ENCODE measurements around the gene VAC14.
"Not testable (repeated sequence)": the region's sequence is repeated elsewhere in the genome, so short reads cannot be mapped to it uniquely, and the experiment has no call there.

The VAC14 gene

GRCh38 chr16:70758786-70759185 lies 42.2 kb downstream of the VAC14 start:
- no peak for DNase-seq

- no peak for DNase-seq
Observed at GRCh38 chr16:70757183-70757582, 43.8 kb downstream of the VAC14 start.

- no peak for DNase-seq
Observed at GRCh38 chr16:70756071-70756470, 44.9 kb downstream of the VAC14 start.

- DNase-seq, result no peak
Observed at GRCh38 chr16:70754851-70755600, 45.9 kb downstream of the VAC14 start.

GRCh38 chr16:70754371-70754770 lies 46.6 kb downstream of the VAC14 start:
- no peak for DNase-seq

GRCh38 chr16:70753694-70754325 lies 47.1 kb downstream of the VAC14 start:
- DNase-seq, result no peak

- no peak for DNase-seq
Observed at GRCh38 chr16:70753228-70753627, 47.7 kb downstream of the VAC14 start.

GRCh38 chr16:70752426-70752825 lies 48.5 kb downstream of the VAC14 start:
- DNase-seq, result no peak

- no peak for DNase-seq
Observed at GRCh38 chr16:70751593-70751992, 49.4 kb downstream of the VAC14 start.

- DNase-seq, result peak; percentile 65
Observed at GRCh38 chr16:70750893-70751467, 50.0 kb downstream of the VAC14 start.

GRCh38 chr16:70749681-70750601 lies 51.0 kb downstream of the VAC14 start:
- DNase-seq, result no peak

GRCh38 chr16:70749006-70749678 lies 51.8 kb downstream of the VAC14 start:
- no peak for DNase-seq

GRCh38 chr16:70747703-70748631 lies 53.0 kb downstream of the VAC14 start:
- no peak for DNase-seq

GRCh38 chr16:70746708-70747424 lies 54.1 kb downstream of the VAC14 start:
- DNase-seq, result peak; percentile 38

- peak; percentile 87 for DNase-seq
Observed at GRCh38 chr16:70746040-70746707, 54.8 kb downstream of the VAC14 start.

- DNase-seq, result no peak
Observed at GRCh38 chr16:70745536-70746025, 55.4 kb downstream of the VAC14 start.

GRCh38 chr16:70744366-70744765 lies 56.6 kb downstream of the VAC14 start:
- DNase-seq, result no peak

- DNase-seq, result no peak
Observed at GRCh38 chr16:70743791-70744190, 57.2 kb downstream of the VAC14 start.

- DNase-seq, result not testable (repeated sequence)
Observed at GRCh38 chr16:70742967-70743366, 58.0 kb downstream of the VAC14 start.

GRCh38 chr16:70741783-70742125 lies 59.2 kb downstream of the VAC14 start:
- no peak for DNase-seq

Measured in inflammatory macrophage treated with lipopolysaccharide for 4 hours (primary cell).